Fibroblast of lung (primary cell): Measurements from ENCODE around the gene NTSR2. TPM values are rescaled to one million over a fixed set of nuclear protein-coding genes. Genes with fewer than 3 reads are reported as not detected.

Experiments used
- DNase-seq, 2 donors: peaks; one replicate each; pipeline versions ENCODE4 v3.0.0 to v3.0.0-alpha.2; 2010; ENCODE audit warnings: low read depth in 2 of 2
- H2AFZ ChIP-seq: 2 replicates; pipeline ENCODE4 v1.5.1; 2012; ENCODE audit warnings: low read length, control low read depth, inconsistent platforms
- H3K27ac ChIP-seq: 2 replicates; pipeline ENCODE4 v1.5.1; 2011; ENCODE audit warnings: low read length, control low read depth; ENCODE audit not compliant: insufficient read depth
- H3K27me3 ChIP-seq: 2 replicates; pipeline ENCODE4 v1.5.1; 2011; ENCODE audit warnings: mild to moderate bottlenecking, low read length; ENCODE audit not compliant: control insufficient read depth, insufficient read depth
- H3K36me3 ChIP-seq: 2 replicates; pipeline ENCODE4 v1.5.1; 2011; ENCODE audit warnings: low read length; ENCODE audit not compliant: control insufficient read depth, insufficient read depth
- H3K4me1 ChIP-seq: 2 replicates; pipeline ENCODE4 v1.5.1; 2011; ENCODE audit warnings: low read length; ENCODE audit not compliant: control insufficient read depth, insufficient read depth; ENCODE audit errors: extremely low read depth
- H3K4me2 ChIP-seq: 2 replicates; pipeline ENCODE4 v1.5.1; 2011; ENCODE audit warnings: low read length, control low read depth; ENCODE audit not compliant: insufficient read depth; ENCODE audit errors: extremely low read depth
- H3K4me3 ChIP-seq, 4 experiments: fragments of 200-600 bp in 1 of 4; sonication (generic) in 1 of 4; replicated peaks in 1 of 4; 2 replicates each; pipeline ENCODE4 v1.5.1; 2011 to 2016; ENCODE audit warnings: low read length in 4 of 4, low read depth in 3 of 4, mild to moderate bottlenecking in 3 of 4, control low read depth in 2 of 4, inconsistent platforms in 1 of 4, mixed read lengths in 1 of 4; ENCODE audit not compliant: insufficient read depth in 1 of 4; ENCODE audit errors: control extremely low read depth in 1 of 4
- H3K79me2 ChIP-seq: 2 replicates; pipeline ENCODE4 v1.5.1; 2012; ENCODE audit warnings: mild to moderate bottlenecking, low read length, inconsistent platforms; ENCODE audit not compliant: control insufficient read depth, insufficient read depth
- H3K9ac ChIP-seq: 2 replicates; pipeline ENCODE4 v1.5.1; 2011; ENCODE audit warnings: mild to moderate bottlenecking, low read length, control low read depth; ENCODE audit not compliant: insufficient read depth
- H3K9me3 ChIP-seq: 2 replicates; pipeline ENCODE4 v1.5.1; 2012; ENCODE audit warnings: low read depth, low read length; ENCODE audit not compliant: control insufficient read depth, insufficient read depth
- H4K20me1 ChIP-seq: 2 replicates; pipeline ENCODE4 v1.5.1; 2011; ENCODE audit warnings: low read length; ENCODE audit not compliant: control insufficient read depth, insufficient read depth; ENCODE audit errors: extremely low read depth
- CTCF ChIP-seq, 2 donors: IDR thresholded peaks in 1 of 2; conservative IDR thresholded peaks in 1 of 2; 1 replicate in 1 of 2; 2 replicates in 1 of 2; pipeline ENCODE4 v1.5.1; 2011 to 2012; ENCODE audit warnings: low read length in 2 of 2, control low read depth in 1 of 2, inconsistent platforms in 1 of 2, low read depth in 1 of 2, mild to moderate bottlenecking in 1 of 2
- EZH2 ChIP-seq: IDR thresholded peaks from 2 replicates; pipeline ENCODE4 v1.5.1; 2012; ENCODE audit warnings: low read length, control low read depth, mild to moderate bottlenecking; ENCODE audit errors: missing control alignments
- polyA plus RNA-seq, 2 donors: library from polyadenylated mRNA; depleted of rRNA in 1 of 2; stranded (reverse) in 1 of 2; unstranded in 1 of 2; fragments of >200 nt; gene quantifications; 2 replicates each; pipeline ENCODE4 v1.2.1, GENCODE V29; 2011 to 2012; ENCODE audit warnings: missing spikeins in 1 of 2
- total RNA-seq: library from RNA; depleted of rRNA; stranded (reverse); fragments of >200 nt; gene quantifications from 2 replicates; pipeline ENCODE4 v1.2.1, GENCODE V29; 2014

Gene NTSR2
- total and polyA plus RNA-seq, 2 donors (not counting 1 experiment from before 2014, with no cell fraction given): not detected

- Histone ChIP-seq H3K9me3 (no peaks in the 10 kb centered on the region), H3K4me2 (no peak overlapping the region), H3K4me3 (no peak overlapping the region), H3K9ac (no peak overlapping the region), H3K27ac (no peak overlapping the region), H3K27me3 (no peaks in the 10 kb centered on the region), H3K4me1 (peaks cover 17% of the 10 kb centered on the region), H3K36me3 (no peaks in the 10 kb centered on the region), H2AFZ (no peak overlapping the region), H4K20me1 (no peaks in the 10 kb centered on the region), H3K79me2 (no peaks in the 10 kb centered on the region)
- no peak for DNase-seq
- no peak for TF ChIP-seq EZH2
- TF ChIP-seq CTCF (conservative IDR thresholded peaks at IDR 0.05 in 1 of 2, IDR thresholded peaks at IDR 0.05 in 1 of 2; ENCODE audit: low read depth in 1 of 2, low read length in 2 of 2): no peak
These were observed 14.0 kb upstream of the NTSR2 start for GRCh38 chr2:11683966-11684365.

- Histone ChIP-seq H3K4me1 (peaks cover 14% of the 10 kb centered on the region), H3K27me3 (peaks cover 2% of the 10 kb centered on the region), H3K79me2 (no peaks in the 10 kb centered on the region), H3K9ac (no peak overlapping the region), H3K4me3 (no peak overlapping the region), H3K9me3 (no peaks in the 10 kb centered on the region), H3K36me3 (no peaks in the 10 kb centered on the region), H3K27ac (no peak overlapping the region), H4K20me1 (no peaks in the 10 kb centered on the region), H3K4me2 (no peak overlapping the region), H2AFZ (no peak overlapping the region)
- no peak for DNase-seq
- TF ChIP-seq CTCF (conservative IDR thresholded peaks at IDR 0.05 in 1 of 2, IDR thresholded peaks at IDR 0.05 in 1 of 2; ENCODE audit: low read depth in 1 of 2, low read length in 2 of 2): no peak
- TF ChIP-seq EZH2: no peak
These were observed 13.5 kb upstream of the NTSR2 start for GRCh38 chr2:11683476-11683875.

GRCh38 chr2:11682590-11682915 is 12.6 kb upstream of the NTSR2 start:
- Histone ChIP-seq H4K20me1 (no peaks in the 10 kb centered on the region), H3K27me3 (peaks cover 3% of the 10 kb centered on the region), H3K79me2 (no peaks in the 10 kb centered on the region), H3K36me3 (no peaks in the 10 kb centered on the region), H3K4me1 (peaks cover 14% of the 10 kb centered on the region), H3K9ac (no peak overlapping the region), H3K4me2 (no peak overlapping the region), H3K4me3 (no peak overlapping the region), H3K9me3 (no peaks in the 10 kb centered on the region), H3K27ac (no peak overlapping the region), H2AFZ (no peak overlapping the region)
- TF ChIP-seq CTCF (conservative IDR thresholded peaks at IDR 0.05 in 1 of 2, IDR thresholded peaks at IDR 0.05 in 1 of 2; ENCODE audit: low read depth in 1 of 2, low read length in 2 of 2) (no peak), EZH2 (no peak)
- no peak for DNase-seq
